H1 (cell line): ENCODE data around the gene LILRB1. TPM values are rescaled to one million over a fixed set of nuclear protein-coding genes. Genes with fewer than 3 reads are reported as not detected.

Source experiments
- CTCF ChIA-PET: fragments of 300-600 bp; sonication (Branson Sonifier 250); formaldehyde crosslinking; loops from one replicate; lab custom pipeline; 2021; ENCODE audit not compliant: partially characterized antibody; lab: Charles Lee
- POLR2A ChIA-PET: fragments of 300-600 bp; sonication (Branson Sonifier 250); formaldehyde crosslinking; loops from one replicate; lab custom pipeline; 2021; ENCODE audit warnings: inconsistent platforms; ENCODE audit not compliant: partially characterized antibody; lab: Charles Lee
- DNase-seq, 2 experiments: peaks; one replicate each; pipeline versions ENCODE4 v3.0.0 to v3.0.0-alpha.2; 2010 to 2022; ENCODE audit warnings: low spot score in 2 of 2, low read depth in 1 of 2, mixed read lengths in 1 of 2
- FAIRE-seq: peaks from 2 replicates; lab custom pipeline; 2011; peaks lifted over from hg19 to GRCh38; lab: Jason Lieb, UNC
- H2AFZ ChIP-seq: 2 replicates; pipeline ENCODE4 v1.8.1; 2012; ENCODE audit warnings: low read length, inconsistent platforms
- H2AK5ac ChIP-seq: 2 replicates; pipeline ENCODE4 v1.6.1; 2013; ENCODE audit warnings: low read depth, low read length
- H2BK120ac ChIP-seq: replicated peaks from 2 replicates; pipeline ENCODE3; 2013; ENCODE audit warnings: low read depth, low read length, inconsistent platforms
- H2BK12ac ChIP-seq: 2 replicates; pipeline ENCODE4 v1.6.1; 2013; ENCODE audit warnings: low read depth, low read length
- H2BK15ac ChIP-seq: 2 replicates; pipeline ENCODE4 v1.6.1; 2013; ENCODE audit warnings: low read length
- H2BK20ac ChIP-seq: 2 replicates; pipeline ENCODE4 v1.6.1; 2013; ENCODE audit warnings: low read length
- H2BK5ac ChIP-seq: 2 replicates; pipeline ENCODE4 v1.6.1; 2013; ENCODE audit warnings: low read depth, low read length
- H3K14ac ChIP-seq: 2 replicates; pipeline ENCODE4 v1.6.1; 2013; ENCODE audit warnings: inconsistent platforms; ENCODE audit not compliant: insufficient read length
- H3K18ac ChIP-seq: 2 replicates; pipeline ENCODE4 v1.6.1; 2013; ENCODE audit warnings: low read length; ENCODE audit errors: extremely low read depth
- H3K23ac ChIP-seq: 2 replicates; pipeline ENCODE4 v1.6.1; 2013; ENCODE audit warnings: inconsistent platforms; ENCODE audit not compliant: insufficient read length
- H3K23me2 ChIP-seq: 2 replicates; pipeline ENCODE4 v1.6.1; 2013; ENCODE audit warnings: low read depth, low read length
- H3K27ac ChIP-seq: 2 replicates; pipeline ENCODE4 v1.6.1; 2011; ENCODE audit warnings: low read depth, low read length, inconsistent platforms
- H3K27me3 ChIP-seq, 4 experiments: replicated peaks in 1 of 4; 1 replicate in 1 of 4; 2 replicates in 3 of 4; pipeline versions ENCODE4 v1.6.1 to v1.8.1; 2011 to 2013; ENCODE audit warnings: low read length in 3 of 4, mild to moderate bottlenecking in 3 of 4, inconsistent platforms in 2 of 4, mixed read lengths in 2 of 4, moderate library complexity in 1 of 4; ENCODE audit not compliant: control insufficient read depth in 3 of 4, insufficient read depth in 3 of 4; ENCODE audit errors: extremely low read depth in 1 of 4
- H3K36me3 ChIP-seq, 4 experiments: 2 replicates each; pipeline versions ENCODE4 v1.6.1 to v1.8.1; 2011 to 2013; ENCODE audit warnings: mild to moderate bottlenecking in 4 of 4, low read length in 3 of 4, moderate library complexity in 2 of 4, control low read depth in 1 of 4, inconsistent platforms in 1 of 4; ENCODE audit not compliant: insufficient read depth in 4 of 4, control insufficient read depth in 2 of 4
- H3K4ac ChIP-seq: replicated peaks from 2 replicates; pipeline ENCODE3; 2013; ENCODE audit warnings: low read length, low read depth, mixed read lengths, inconsistent platforms; ENCODE audit not compliant: insufficient read length
- H3K4me1 ChIP-seq, 4 experiments: replicated peaks in 1 of 4; 1 replicate in 1 of 4; 2 replicates in 3 of 4; pipeline versions ENCODE4 v1.6.1 to v1.8.1; 2011 to 2013; ENCODE audit warnings: low read length in 3 of 4, inconsistent platforms in 2 of 4, mixed read lengths in 1 of 4; ENCODE audit not compliant: insufficient read depth in 4 of 4, control insufficient read depth in 3 of 4
- H3K4me2 ChIP-seq, 2 experiments: 2 replicates each; pipeline versions ENCODE4 v1.6.1 to v1.8.1; 2011 to 2013; ENCODE audit warnings: low read depth in 2 of 2, low read length in 2 of 2, control low read depth in 1 of 2, inconsistent platforms in 1 of 2, mild to moderate bottlenecking in 1 of 2; ENCODE audit not compliant: insufficient read depth in 1 of 2
- H3K4me3 ChIP-seq, 4 experiments: fragments of 200-600, 300-600 bp in 1 of 4; sonication (generic), shearing (Covaris generic), sonication (Bioruptor Twin) in 1 of 4; 2 replicates each; pipeline versions ENCODE4 v1.5.1 to v1.8.1; 2011 to 2016; ENCODE audit warnings: low read length in 4 of 4, low read depth in 3 of 4, control low read depth in 2 of 4, inconsistent platforms in 2 of 4, mild to moderate bottlenecking in 2 of 4, mixed read lengths in 1 of 4, moderate library complexity in 1 of 4; ENCODE audit not compliant: insufficient read depth in 2 of 4; ENCODE audit errors: extremely low read depth in 1 of 4
- H3K56ac ChIP-seq: replicated peaks from 2 replicates; pipeline ENCODE3; 2013; ENCODE audit warnings: low read depth, mild to moderate bottlenecking, mixed read lengths, low read length, inconsistent platforms; ENCODE audit not compliant: insufficient read length
- H3K79me1 ChIP-seq: 2 replicates; pipeline ENCODE4 v1.6.1; 2013; ENCODE audit warnings: low read depth, low read length, control low read depth
- H3K79me2 ChIP-seq, 2 experiments: 2 replicates each; pipeline versions ENCODE4 v1.6.1 to v1.8.1; 2012 to 2013; ENCODE audit warnings: low read length in 2 of 2, mild to moderate bottlenecking in 2 of 2, inconsistent platforms in 1 of 2; ENCODE audit not compliant: insufficient read depth in 2 of 2, control insufficient read depth in 1 of 2
- H3K9ac ChIP-seq, 4 experiments: replicated peaks in 1 of 4; 1 replicate in 1 of 4; 2 replicates in 3 of 4; pipeline versions ENCODE4 v1.6.1 to v1.8.1; 2011 to 2013; ENCODE audit warnings: low read depth in 3 of 4, low read length in 3 of 4, control low read depth in 2 of 4, mild to moderate bottlenecking in 2 of 4, moderate library complexity in 2 of 4, inconsistent platforms in 1 of 4; ENCODE audit errors: extremely low read depth in 1 of 4
- H3K9me3 ChIP-seq, 2 experiments: 2 replicates each; pipeline versions ENCODE4 v1.6.1 to v1.8.1; 2012 to 2013; ENCODE audit warnings: mild to moderate bottlenecking in 2 of 2, moderate library complexity in 2 of 2, control low read depth in 1 of 2, inconsistent platforms in 1 of 2, low read depth in 1 of 2, low read length in 1 of 2, mixed read lengths in 1 of 2; ENCODE audit not compliant: insufficient read depth in 2 of 2
- H4K20me1 ChIP-seq, 2 experiments: replicated peaks in 1 of 2; 2 replicates each; pipeline versions ENCODE3 to v1.8.1; 2011 to 2013; ENCODE audit warnings: inconsistent platforms in 2 of 2, low read length in 2 of 2, mild to moderate bottlenecking in 1 of 2; ENCODE audit not compliant: insufficient read depth in 2 of 2, control insufficient read depth in 1 of 2
- H4K5ac ChIP-seq: 2 replicates; pipeline ENCODE4 v1.6.1; 2013; ENCODE audit warnings: low read length, low read depth, mixed read lengths, inconsistent platforms; ENCODE audit not compliant: insufficient read length
- H4K8ac ChIP-seq: 2 replicates; pipeline ENCODE4 v1.8.0; 2013; ENCODE audit warnings: mild to moderate bottlenecking, moderate library complexity, low read length, inconsistent platforms; ENCODE audit not compliant: insufficient read depth; ENCODE audit errors: extremely low read depth
- H4K91ac ChIP-seq: replicated peaks from 2 replicates; pipeline ENCODE3; 2013; ENCODE audit warnings: low read length, mixed read lengths, inconsistent platforms; ENCODE audit not compliant: insufficient read length
- JUND ChIP-seq: IDR thresholded peaks from 2 replicates; pipeline ENCODE4 v1.6.1; 2011; ENCODE audit warnings: mild to moderate bottlenecking, improper control_type of control experiment, low read length
- MAX ChIP-seq: IDR thresholded peaks from 2 replicates; pipeline ENCODE4 v1.6.1; 2012; ENCODE audit warnings: inconsistent platforms
- NRF1 ChIP-seq: IDR thresholded peaks from 2 replicates; pipeline ENCODE4 v1.6.1; 2011; ENCODE audit warnings: mild to moderate bottlenecking, low read depth, low read length, improper control_type of control experiment
- WGBS, 2 experiments: shearing (Covaris generic) in 1 of 2; methylation state at CpG; one replicate each; pipeline versions ENCODE4 v1.1.6 to v1.1.7; 2013 to 2015; ENCODE audit warnings: low lambda C conversion rate in 2 of 2, mixed read lengths in 2 of 2, inconsistent platforms in 1 of 2, low coverage in 1 of 2, missing lambda C conversion rate in 1 of 2; ENCODE audit not compliant: insufficient replicate concordance in 2 of 2, insufficient coverage in 1 of 2, insufficient read length in 1 of 2; ENCODE audit errors: extremely low coverage in 1 of 2, missing lambda C conversion rate in 1 of 2; 5-methylcytosine and 5-hydroxymethylcytosine counted together
- microRNA-seq, 2 experiments: library from miRNA; unstranded; fragments of <30 nt; microRNA quantifications; one replicate each; pipeline versions ENCODE4 to v1.2.0, GENCODE V29; 2016 to 2020; ENCODE audit warnings: borderline microRNAs expressed in 2 of 2, borderline number of aligned reads in 2 of 2, borderline replicate concordance in 1 of 2
- polyA plus RNA-seq, 7 experiments: library from polyadenylated mRNA; depleted of rRNA in 3 of 7; stranded (reverse) in 5 of 7; unstranded in 2 of 7; fragments of >200 nt in 5 of 7; fragments of 200-250 nt in 2 of 7; gene quantifications; 1 replicate in 5 of 7; 2 replicates in 1 of 7; 4 replicates in 1 of 7; pipeline versions ENCODE4 v1.2.1 to v1.2.3, GENCODE V29; 2011 to 2013; ENCODE audit warnings: missing spikeins in 2 of 7, mixed read lengths in 2 of 7
- small RNA-seq: library from polyadenylated mRNA; stranded (forward); fragments of <200 nt; extraction: miRNeasy Mini kit (QIAGEN cat#:217004); gene quantifications from one replicate; pipeline ENCODE3, GENCODE V24; 2013; ENCODE audit not compliant: insufficient read depth
- total RNA-seq: library from RNA; stranded (reverse); fragmentation: NEBNext Ultra II Directional; extraction: Animal tissue kit (Norgen Biotek cat#: 25700); gene quantifications from 2 replicates; pipeline ENCODE4 v1.2.1, GENCODE V29; 2021

LILRB1 gene
- total and polyA plus RNA-seq, 2 of the 8 experiments (the other 6 are each of a cell fraction or from before 2014, with no cell fraction given): not detected

DNA sequence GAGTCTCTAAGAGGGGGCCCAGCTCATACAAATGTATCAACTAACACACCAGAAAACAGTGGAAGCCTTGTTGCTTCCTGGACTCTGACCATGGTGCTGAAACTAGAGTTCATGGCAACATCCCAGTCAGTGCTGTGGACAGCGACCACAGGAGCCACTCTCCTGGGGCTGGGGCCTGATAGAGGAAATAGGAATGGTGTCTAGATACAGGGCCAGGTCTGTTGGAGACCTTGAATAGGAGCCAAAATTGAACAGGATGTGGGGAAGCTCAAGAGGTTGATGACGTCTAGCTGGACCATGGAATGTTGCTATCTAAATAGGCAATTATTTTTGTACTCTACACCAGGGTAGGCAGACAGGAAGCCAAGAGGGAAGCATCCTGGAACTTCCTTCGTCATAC, 54.2 kb downstream of the LILRB1 start:
- no peak overlapping the region for H4K91ac ChIP-seq
- CTCF ChIA-PET: interaction anchor here (1.3 to 3.6 kb wide), 2 partner anchors 10 to 20 kb away, joined by 3 to 21 read pairs; no protein-coding TSS in a partner anchor
- POLR2A ChIA-PET: no interaction called here

More for the DNA sequence above, 54.2 kb downstream of the LILRB1 start:
- no peak overlapping the region for H3K9ac ChIP-seq
- TF ChIP-seq NRF1: no peak
- no peak for TF ChIP-seq MAX
- no peak for TF ChIP-seq JUND
- DNase-seq: no peak
- no peaks in the 10 kb centered on the region for H3K27me3 ChIP-seq
- H2AFZ ChIP-seq: no peak overlapping the region
- no peak overlapping the region for H3K14ac ChIP-seq
- no peaks in the 10 kb centered on the region for H3K36me3 ChIP-seq
- H3K4ac ChIP-seq: no peak overlapping the region
- no peaks in the 10 kb centered on the region for H3K23me2 ChIP-seq
- no peak overlapping the region for H3K23ac ChIP-seq
- H3K18ac ChIP-seq: no peak overlapping the region
- no peak for FAIRE-seq
- no peaks in the 10 kb centered on the region for H3K4me1 ChIP-seq
- no peak overlapping the region for H2BK5ac ChIP-seq
- no peak overlapping the region for H3K4me3 ChIP-seq
- no peak overlapping the region for H3K4me2 ChIP-seq
- H2BK12ac ChIP-seq: no peak overlapping the region
- H3K79me2 ChIP-seq: no peaks in the 10 kb centered on the region
- no peak overlapping the region for H3K56ac ChIP-seq
- H2BK15ac ChIP-seq: no peak overlapping the region
- H3K9me3 ChIP-seq: peaks cover 50 to 72% of the 10 kb centered on the region in 2 experiments
- H2BK120ac ChIP-seq: no peak overlapping the region
- H2AK5ac ChIP-seq: no peak overlapping the region
- H4K5ac ChIP-seq: no peak overlapping the region
- H3K79me1 ChIP-seq: no peaks in the 10 kb centered on the region
- no peaks in the 10 kb centered on the region for H4K20me1 ChIP-seq
- WGBS, 2 experiments: 47% methylated on average over 3 of the region's 3 CpGs; no CpG with 5 or more reads in 1 of the 2 experiments
- H2BK20ac ChIP-seq: no peak overlapping the region
- no peak overlapping the region for H3K27ac ChIP-seq
- H4K8ac ChIP-seq: no peak overlapping the region

Small RNA genes within 50 kb of the gene (microRNA-seq; reads per million reads assigned to microRNA genes)
- 0 reads per million in 2 experiments for gene MIR8061

Small RNA genes within 50 kb of the gene (small RNA-seq; reads per million reads assigned to genes)
- gene AC245036.3 (not detected), gene MIR8061 (not detected)

Other genes with a start within 250 kb of the LILRB1 start
- 24.3 and 26.7 TPM in 2 replicates for gene TTYH1, start 215.0 kb upstream of the LILRB1 start, total RNA-seq
- 46.5 and 92.1 TPM in 2 replicates for gene TTYH1, start 215.0 kb upstream of the LILRB1 start, polyA plus RNA-seq (2011; rRNA removed)
- 108 TPM in 2 replicates for gene LENG8, start 181.3 kb upstream of the LILRB1 start, total RNA-seq
- 62.2 and 113 TPM in 2 replicates for gene LENG8, start 181.3 kb upstream of the LILRB1 start, polyA plus RNA-seq (2011; rRNA removed)
- gene LENG9, start 166.7 kb upstream of the LILRB1 start, total RNA-seq: 3.9 and 4.0 TPM in 2 replicates
- gene LENG9, start 166.7 kb upstream of the LILRB1 start, polyA plus RNA-seq (2011; rRNA removed): 1.6 and 2.6 TPM in 2 replicates
- 2.1 and 4.8 TPM in 2 replicates for gene CDC42EP5, start 157.2 kb upstream of the LILRB1 start, total RNA-seq
- 1.8 and 4.2 TPM in 2 replicates for gene CDC42EP5, start 157.2 kb upstream of the LILRB1 start, polyA plus RNA-seq (2011; rRNA removed)
- not detected in 2 replicates for gene LAIR2, start 127.7 kb upstream of the LILRB1 start, total RNA-seq
- not detected in 2 replicates for gene LAIR2, start 127.7 kb upstream of the LILRB1 start, polyA plus RNA-seq (2011; rRNA removed)
- not detected in 2 replicates for gene LILRA2, start 56.7 kb upstream of the LILRB1 start, total RNA-seq
- not detected in 2 replicates for gene LILRA2, start 56.7 kb upstream of the LILRB1 start, polyA plus RNA-seq (2011; rRNA removed)
- not detected in 2 replicates for gene LILRA1, start 36.9 kb upstream of the LILRB1 start, total RNA-seq
- gene LILRA1, start 36.9 kb upstream of the LILRB1 start, polyA plus RNA-seq (2011; rRNA removed): not detected in 2 replicates
- not detected in 2 replicates for gene LILRB4, start 32.5 kb downstream of the LILRB1 start, total RNA-seq
- gene LILRB4, start 32.5 kb downstream of the LILRB1 start, polyA plus RNA-seq (2011; rRNA removed): not detected in 2 replicates
- gene KIR3DL3, start 94.0 kb downstream of the LILRB1 start, total RNA-seq: not detected in 2 replicates
- not detected in 2 replicates for gene KIR3DL3, start 94.0 kb downstream of the LILRB1 start, polyA plus RNA-seq (2011; rRNA removed)
- gene KIR2DL3, start 108.0 kb downstream of the LILRB1 start, total RNA-seq: not detected in 2 replicates
- not detected in 2 replicates for gene KIR2DL3, start 108.0 kb downstream of the LILRB1 start, polyA plus RNA-seq (2011; rRNA removed)
- gene KIR2DL1, start 139.3 kb downstream of the LILRB1 start, total RNA-seq: not detected in 2 replicates
- not detected in 2 replicates for gene KIR2DL1, start 139.3 kb downstream of the LILRB1 start, polyA plus RNA-seq (2011; rRNA removed)
- gene KIR2DL4, start 173.1 kb downstream of the LILRB1 start, total RNA-seq: not detected in 2 replicates
- gene KIR2DL4, start 173.1 kb downstream of the LILRB1 start, polyA plus RNA-seq (2011; rRNA removed): not detected in 2 replicates
- not detected in 2 replicates for gene KIR3DL1, start 186.0 kb downstream of the LILRB1 start, total RNA-seq
- gene KIR3DL1, start 186.0 kb downstream of the LILRB1 start, polyA plus RNA-seq (2011; rRNA removed): not detected in 2 replicates
- not detected in 2 replicates for gene KIR2DS4, start 202.2 kb downstream of the LILRB1 start, total RNA-seq
- gene KIR2DS4, start 202.2 kb downstream of the LILRB1 start, polyA plus RNA-seq (2011; rRNA removed): not detected in 2 replicates
- not detected in 2 replicates for gene KIR3DL2, start 220.0 kb downstream of the LILRB1 start, total RNA-seq
- not detected in 2 replicates for gene KIR3DL2, start 220.0 kb downstream of the LILRB1 start, polyA plus RNA-seq (2011; rRNA removed)
- gene FCAR, start 243.8 kb downstream of the LILRB1 start, total RNA-seq: not detected in 2 replicates
- gene FCAR, start 243.8 kb downstream of the LILRB1 start, polyA plus RNA-seq (2011; rRNA removed): not detected in 2 replicates